ENCODE data around the gene LPAR1.

GRCh38 chr9:111036429-111036789, 1.9 kb downstream of the LPAR1 start:
- TF ChIP-seq CTCF (IDR thresholded peaks at IDR 0.05; ENCODE audit: insufficient read depth, low read length): no peak
- no peak for TF ChIP-seq GABPA (IDR thresholded peaks at IDR 0.05; ENCODE audit: low read depth)
